ENCODE measurements around the gene EIF4EBP3. TPM values are rescaled to one million over a fixed set of nuclear protein-coding genes. Genes with fewer than 3 reads are reported as not detected.

Gene EIF4EBP3
- total RNA-seq, 6 experiments from 2014 or later, result 1.8 to 4.0 (median 2.9) TPM

DNA sequence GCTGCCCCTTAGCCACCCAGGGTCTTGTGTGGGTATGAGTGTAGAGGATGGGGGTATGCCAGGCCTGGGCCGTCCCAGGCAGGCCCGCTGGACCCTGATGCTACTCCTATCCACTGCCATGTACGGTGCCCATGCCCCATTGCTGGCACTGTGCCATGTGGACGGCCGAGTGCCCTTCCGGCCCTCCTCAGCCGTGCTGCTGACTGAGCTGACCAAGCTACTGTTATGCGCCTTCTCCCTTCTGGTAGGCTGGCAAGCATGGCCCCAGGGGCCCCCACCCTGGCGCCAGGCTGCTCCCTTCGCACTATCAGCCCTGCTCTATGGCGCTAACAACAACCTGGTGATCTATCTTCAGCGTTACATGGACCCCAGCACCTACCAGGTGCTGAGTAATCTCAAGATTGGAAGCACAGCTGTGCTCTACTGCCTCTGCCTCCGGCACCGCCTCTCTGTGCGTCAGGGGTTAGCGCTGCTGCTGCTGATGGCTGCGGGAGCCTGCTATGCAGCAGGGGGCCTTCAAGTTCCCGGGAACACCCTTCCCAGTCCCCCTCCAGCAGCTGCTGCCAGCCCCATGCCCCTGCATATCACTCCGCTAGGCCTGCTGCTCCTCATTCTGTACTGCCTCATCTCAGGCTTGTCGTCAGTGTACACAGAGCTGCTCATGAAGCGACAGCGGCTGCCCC lies 19.8 kb downstream of the EIF4EBP3 start:
- H3K4me3 Mint-ChIP-seq, result no peak overlapping the region
- DNase-seq, result no peak
- H3K9me3 Mint-ChIP-seq, result no peaks in the 10 kb centered on the region
- TF ChIP-seq, protein P1, sequence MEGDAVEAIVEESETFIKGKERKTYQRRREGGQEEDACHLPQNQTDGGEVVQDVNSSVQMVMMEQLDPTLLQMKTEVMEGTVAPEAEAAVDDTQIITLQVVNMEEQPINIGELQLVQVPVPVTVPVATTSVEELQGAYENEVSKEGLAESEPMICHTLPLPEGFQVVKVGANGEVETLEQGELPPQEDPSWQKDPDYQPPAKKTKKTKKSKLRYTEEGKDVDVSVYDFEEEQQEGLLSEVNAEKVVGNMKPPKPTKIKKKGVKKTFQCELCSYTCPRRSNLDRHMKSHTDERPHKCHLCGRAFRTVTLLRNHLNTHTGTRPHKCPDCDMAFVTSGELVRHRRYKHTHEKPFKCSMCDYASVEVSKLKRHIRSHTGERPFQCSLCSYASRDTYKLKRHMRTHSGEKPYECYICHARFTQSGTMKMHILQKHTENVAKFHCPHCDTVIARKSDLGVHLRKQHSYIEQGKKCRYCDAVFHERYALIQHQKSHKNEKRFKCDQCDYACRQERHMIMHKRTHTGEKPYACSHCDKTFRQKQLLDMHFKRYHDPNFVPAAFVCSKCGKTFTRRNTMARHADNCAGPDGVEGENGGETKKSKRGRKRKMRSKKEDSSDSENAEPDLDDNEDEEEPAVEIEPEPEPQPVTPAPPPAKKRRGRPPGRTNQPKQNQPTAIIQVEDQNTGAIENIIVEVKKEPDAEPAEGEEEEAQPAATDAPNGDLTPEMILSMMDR (IDR thresholded peaks at IDR 0.05), result no peak
- H3K27me3 Mint-ChIP-seq (ENCODE audit: insufficient read depth), result no peaks in the 10 kb centered on the region; the same call in 1 of the 2 replicates
- H3K36me3 Mint-ChIP-seq (ENCODE audit: low read depth), result peaks cover 14% of the 10 kb centered on the region
- H3K27ac Mint-ChIP-seq, result no peak overlapping the region
- H3K4me1 Mint-ChIP-seq (ENCODE audit: low read depth), result peaks cover 27% of the 10 kb centered on the region

GRCh38 chr5:140567871-140568270 lies 20.4 kb downstream of the EIF4EBP3 start:
- no peak for DNase-seq
- Mint-ChIP-seq H3K9me3 (no peaks in the 10 kb centered on the region), H3K27me3 (ENCODE audit: insufficient read depth) (no peaks in the 10 kb centered on the region; the same call in 1 of the 2 replicates), H3K27ac (no peak overlapping the region), H3K36me3 (ENCODE audit: low read depth) (peaks cover 14% of the 10 kb centered on the region), H3K4me3 (no peak overlapping the region), H3K4me1 (ENCODE audit: low read depth) (peaks cover 27% of the 10 kb centered on the region)
- TF ChIP-seq, protein P1 (IDR thresholded peaks at IDR 0.05), result no peak

DNA sequence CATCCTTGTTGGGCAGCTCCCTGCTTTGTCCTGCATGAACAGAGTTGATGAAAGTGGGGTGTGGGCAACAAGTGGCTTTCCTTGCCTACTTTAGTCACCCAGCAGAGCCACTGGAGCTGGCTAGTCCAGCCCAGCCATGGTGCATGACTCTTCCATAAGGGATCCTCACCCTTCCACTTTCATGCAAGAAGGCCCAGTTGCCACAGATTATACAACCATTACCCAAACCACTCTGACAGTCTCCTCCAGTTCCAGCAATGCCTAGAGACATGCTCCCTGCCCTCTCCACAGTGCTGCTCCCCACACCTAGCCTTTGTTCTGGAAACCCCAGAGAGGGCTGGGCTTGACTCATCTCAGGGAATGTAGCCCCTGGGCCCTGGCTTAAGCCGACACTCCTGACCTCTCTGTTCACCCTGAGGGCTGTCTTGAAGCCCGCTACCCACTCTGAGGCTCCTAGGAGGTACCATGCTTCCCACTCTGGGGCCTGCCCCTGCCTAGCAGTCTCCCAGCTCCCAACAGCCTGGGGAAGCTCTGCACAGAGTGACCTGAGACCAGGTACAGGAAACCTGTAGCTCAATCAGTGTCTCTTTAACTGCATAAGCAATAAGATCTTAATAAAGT lies 21.1 kb downstream of the EIF4EBP3 start:
- TF ChIP-seq, protein P1 (IDR thresholded peaks at IDR 0.05), result no peak
- Mint-ChIP-seq H3K4me3 (no peak overlapping the region), H3K9me3 (no peaks in the 10 kb centered on the region), H3K4me1 (ENCODE audit: low read depth) (peaks cover 20% of the 10 kb centered on the region), H3K27me3 (ENCODE audit: insufficient read depth) (no peaks in the 10 kb centered on the region; the same call in 1 of the 2 replicates), H3K27ac (no peak overlapping the region), H3K36me3 (ENCODE audit: low read depth) (peaks cover 14% of the 10 kb centered on the region)
- DNase-seq, result no peak

- no peak for DNase-seq
- Mint-ChIP-seq H3K4me1 (ENCODE audit: low read depth) (peaks cover 15% of the 10 kb centered on the region), H3K27ac (no peak overlapping the region), H3K9me3 (no peaks in the 10 kb centered on the region), H3K27me3 (ENCODE audit: insufficient read depth) (no peaks in the 10 kb centered on the region; the same call in 1 of the 2 replicates), H3K4me3 (no peak overlapping the region), H3K36me3 (ENCODE audit: low read depth) (peaks cover 14% of the 10 kb centered on the region)
- TF ChIP-seq, protein P1 (IDR thresholded peaks at IDR 0.05), result no peak
Observed at GRCh38 chr5:140569197-140569596, 21.7 kb downstream of the EIF4EBP3 start.

DNA sequence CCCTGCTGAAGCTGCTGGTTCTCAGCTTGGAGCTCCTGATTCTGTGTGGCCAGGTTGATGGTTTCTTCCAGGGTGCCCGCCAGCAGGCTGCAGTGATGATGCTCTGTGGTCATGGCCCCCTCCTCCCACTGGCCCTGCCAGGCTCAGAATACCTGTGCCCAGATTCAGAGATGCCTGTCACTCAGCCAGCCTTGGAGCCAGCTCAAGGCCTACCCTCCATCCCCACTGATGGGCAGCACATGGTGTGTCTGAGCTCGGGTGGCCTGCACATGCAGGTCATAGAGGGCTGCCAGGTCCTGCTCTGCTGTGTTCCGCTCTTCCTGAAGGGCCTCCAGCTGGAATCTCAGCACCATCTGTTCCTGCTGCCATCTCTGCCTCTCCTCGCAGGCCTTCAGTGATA lies 22.6 kb downstream of the EIF4EBP3 start:
- Mint-ChIP-seq H3K27ac (no peak overlapping the region), H3K9me3 (no peaks in the 10 kb centered on the region), H3K36me3 (ENCODE audit: low read depth) (peaks cover 14% of the 10 kb centered on the region), H3K27me3 (ENCODE audit: insufficient read depth) (no peaks in the 10 kb centered on the region; the same call in 1 of the 2 replicates), H3K4me1 (ENCODE audit: low read depth) (peaks cover 15% of the 10 kb centered on the region), H3K4me3 (no peak overlapping the region)
- DNase-seq, result no peak
- TF ChIP-seq, protein P1 (IDR thresholded peaks at IDR 0.05), result no peak
